ENCODE data around the gene TLX2.

TLX2 gene

DNA sequence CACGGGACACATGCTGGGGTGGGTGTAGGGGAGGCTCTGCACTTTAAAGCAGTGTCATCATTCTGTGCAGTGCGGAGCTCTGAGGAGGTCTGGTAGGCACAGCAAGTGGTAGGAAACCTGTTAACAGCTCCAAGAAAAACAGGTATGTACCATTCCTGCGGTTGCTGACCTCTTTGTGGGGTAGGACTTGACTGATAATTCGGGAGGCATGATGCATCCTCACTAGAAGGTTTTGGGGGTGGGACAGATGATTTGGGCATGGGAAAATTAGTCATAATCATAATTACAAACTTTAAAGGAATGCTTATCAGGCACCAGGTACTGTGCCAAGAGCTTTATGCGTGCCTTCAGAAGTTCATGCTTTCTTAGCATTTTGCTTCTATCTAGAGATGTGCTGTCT is 50.0 kb downstream of the TLX2 start:
- TF ChIP-seq CTCF (IDR thresholded peaks at IDR 0.05; ENCODE audit: control insufficient read depth, extremely low read depth, insufficient read depth) = no peak
- no peak for DNase-seq (ENCODE audit: low read depth)
- H3K4me3 ChIP-seq (ENCODE audit: low read depth, low read length) = no peak overlapping the region

GRCh38 chr2:74566076-74566753 is 52.0 kb downstream of the TLX2 start:
- no peak for TF ChIP-seq CTCF (IDR thresholded peaks at IDR 0.05; ENCODE audit: control insufficient read depth, extremely low read depth, insufficient read depth)
- H3K4me3 ChIP-seq (ENCODE audit: low read depth, low read length) = no peak overlapping the region

DNA sequence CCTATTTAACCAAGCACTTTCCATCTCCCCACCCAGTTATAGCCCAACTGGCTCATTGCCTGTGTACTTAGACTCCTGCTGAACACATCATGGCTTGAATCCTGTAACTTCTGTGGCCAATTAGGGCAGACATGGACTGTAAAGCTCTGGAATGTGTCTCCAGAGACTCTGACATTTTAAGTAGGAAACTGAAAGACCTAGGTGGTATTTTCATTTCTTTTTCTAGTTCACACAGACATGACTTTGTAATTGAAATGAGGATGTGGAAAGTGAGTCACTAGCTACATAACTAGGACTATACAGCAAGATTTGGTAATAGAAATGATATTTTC is 52.5 kb downstream of the TLX2 start:
- no peak overlapping the region for H3K4me3 ChIP-seq (ENCODE audit: low read depth, low read length)
- TF ChIP-seq CTCF (IDR thresholded peaks at IDR 0.05; ENCODE audit: control insufficient read depth, extremely low read depth, insufficient read depth) = no peak
- DNase-seq (ENCODE audit: low read depth) = no peak

More at GRCh38 chr2:74566076-74566753, 52.0 kb downstream of the TLX2 start:
- no peak for DNase-seq (ENCODE audit: low read depth)

All from LNCaP clone FGC (cell line).